ENCODE measurements around the gene LHX4. TPM values are rescaled to one million over a fixed set of nuclear protein-coding genes. Genes with fewer than 3 reads are reported as not detected.
A peak's percentile ranks its signal among the peaks of the same experiment; 100 is the strongest.

LHX4 gene
- total RNA-seq, 2 donors from 2014 or later = not detected

GRCh38 chr1:180211156-180211859 lies 18.8 kb upstream of the LHX4 start:
- no peak overlapping the region for H3K27ac Mint-ChIP-seq
- H3K27ac ChIP-seq (ENCODE audit: low read depth, low read length) = no peak overlapping the region
- H3K4me3 ChIP-seq (ENCODE audit: low read length) = no peak overlapping the region
- H3K9ac ChIP-seq (ENCODE audit: extremely low read depth, low read length, poor library complexity, severe bottlenecking) = no peak overlapping the region
- peaks cover 2% of the 10 kb centered on the region for H3K4me1 Mint-ChIP-seq
- 92 to 97% methylated on average over 8 to 12 of the region's 12 CpGs for whole genome bisulfite sequencing, 2 experiments (ENCODE audit: insufficient coverage in 1 of 2, insufficient read length in 1 of 2)
- H3K4me1 ChIP-seq (ENCODE audit: control insufficient read depth, insufficient read depth, low read length) = no peaks in the 10 kb centered on the region
- H3K36me3 ChIP-seq (ENCODE audit: control insufficient read depth, insufficient read depth, low read length) = no peaks in the 10 kb centered on the region
- no peaks in the 10 kb centered on the region for H3K36me3 Mint-ChIP-seq (ENCODE audit: low read depth)
- TF ChIP-seq CTCF (conservative IDR thresholded peaks at IDR 0.05) = no peak
- H3K9me3 ChIP-seq (ENCODE audit: control insufficient read depth, low read length) = no peaks in the 10 kb centered on the region
- no peak for DNase-seq
- H3K27me3 Mint-ChIP-seq (ENCODE audit: insufficient read depth) = peaks cover 26% of the 10 kb centered on the region
- H3K9me3 Mint-ChIP-seq = no peaks in the 10 kb centered on the region
- H3K27me3 ChIP-seq (ENCODE audit: control insufficient read depth, insufficient read depth, low read length, poor library complexity, severe bottlenecking) = peaks cover 6% of the 10 kb centered on the region
- H3K4me3 Mint-ChIP-seq = no peak overlapping the region

GRCh38 chr1:180211860-180212229 lies 18.2 kb upstream of the LHX4 start:
- no peak overlapping the region for H3K27ac Mint-ChIP-seq
- H3K9me3 Mint-ChIP-seq = no peaks in the 10 kb centered on the region
- Histone ChIP-seq H3K9ac (ENCODE audit: extremely low read depth, low read length, poor library complexity, severe bottlenecking) (no peak overlapping the region), H3K4me3 (ENCODE audit: low read length) (no peak overlapping the region), H3K4me1 (ENCODE audit: control insufficient read depth, insufficient read depth, low read length) (no peaks in the 10 kb centered on the region), H3K27me3 (ENCODE audit: control insufficient read depth, insufficient read depth, low read length, poor library complexity, severe bottlenecking) (peaks cover 6% of the 10 kb centered on the region), H3K9me3 (ENCODE audit: control insufficient read depth, low read length) (no peaks in the 10 kb centered on the region), H3K27ac (ENCODE audit: low read depth, low read length) (no peak overlapping the region), H3K36me3 (ENCODE audit: control insufficient read depth, insufficient read depth, low read length) (no peaks in the 10 kb centered on the region)
- 89 to 91% methylated on average over 6 to 8 of the region's 8 CpGs for WGBS, 2 experiments (ENCODE audit: insufficient coverage in 1 of 2, insufficient read length in 1 of 2)
- H3K4me3 Mint-ChIP-seq = no peak overlapping the region
- no peak for TF ChIP-seq CTCF (conservative IDR thresholded peaks at IDR 0.05)
- no peaks in the 10 kb centered on the region for H3K36me3 Mint-ChIP-seq (ENCODE audit: low read depth)
- DNase-seq = no peak
- H3K4me1 Mint-ChIP-seq = peaks cover 2% of the 10 kb centered on the region
- peaks cover 26% of the 10 kb centered on the region for H3K27me3 Mint-ChIP-seq (ENCODE audit: insufficient read depth)

- 85 to 91% methylated on average over 12 to 15 of the region's 15 CpGs for WGBS, 2 experiments (ENCODE audit: insufficient coverage in 1 of 2, insufficient read length in 1 of 2)
- Mint-ChIP-seq H3K4me3 (peak overlapping the region; percentile 18), H3K27ac (no peak overlapping the region), H3K9me3 (no peaks in the 10 kb centered on the region), H3K36me3 (ENCODE audit: low read depth) (no peaks in the 10 kb centered on the region), H3K4me1 (peaks cover 2% of the 10 kb centered on the region), H3K27me3 (ENCODE audit: insufficient read depth) (peaks cover 20% of the 10 kb centered on the region)
- peak; percentile 22 for TF ChIP-seq CTCF (conservative IDR thresholded peaks at IDR 0.05)
- peak; percentile 84 for DNase-seq
- Histone ChIP-seq H3K9ac (ENCODE audit: extremely low read depth, low read length, poor library complexity, severe bottlenecking) (no peak overlapping the region), H3K4me1 (ENCODE audit: control insufficient read depth, insufficient read depth, low read length) (no peaks in the 10 kb centered on the region), H3K27ac (ENCODE audit: low read depth, low read length) (no peak overlapping the region), H3K4me3 (ENCODE audit: low read length) (no peak overlapping the region), H3K9me3 (ENCODE audit: control insufficient read depth, low read length) (no peaks in the 10 kb centered on the region), H3K36me3 (ENCODE audit: control insufficient read depth, insufficient read depth, low read length) (no peaks in the 10 kb centered on the region), H3K27me3 (ENCODE audit: control insufficient read depth, insufficient read depth, low read length, poor library complexity, severe bottlenecking) (no peaks in the 10 kb centered on the region)
Measured at GRCh38 chr1:180213401-180214170, 16.5 kb upstream of the LHX4 start.
